ENCODE data around the gene ADISSP.

DNA sequence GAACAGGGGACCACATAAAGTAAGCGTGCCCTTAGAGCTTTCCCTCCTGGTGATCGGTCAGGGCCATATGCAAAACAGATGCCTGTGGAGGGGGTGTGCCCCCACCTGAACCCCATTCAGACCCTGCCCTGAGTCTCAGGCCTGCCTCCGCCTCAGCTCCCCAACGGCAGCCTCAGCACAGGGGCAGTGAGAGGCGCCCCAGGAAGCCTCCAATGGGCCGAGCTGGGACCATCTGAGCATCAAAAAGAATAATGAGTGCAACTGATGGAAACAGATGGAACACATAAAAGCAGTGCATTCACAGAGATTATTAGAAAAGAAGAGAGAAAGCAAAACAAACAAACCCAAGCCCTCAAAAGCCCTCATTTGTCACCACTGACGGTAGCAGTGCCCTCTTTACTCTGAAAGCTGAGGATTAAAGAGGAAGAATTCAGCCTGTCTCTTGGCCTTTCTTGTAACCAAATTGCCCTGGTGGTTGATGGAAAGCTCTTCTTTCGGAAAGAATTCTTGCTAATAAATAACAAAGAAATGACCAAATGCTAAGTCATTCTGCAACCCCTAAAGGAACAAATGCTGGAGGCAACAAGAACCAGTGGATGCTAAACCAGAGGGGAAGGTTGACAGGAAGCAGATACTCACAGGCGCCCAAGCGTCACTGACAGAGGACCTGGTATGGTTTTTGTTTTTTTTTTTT, 6.8 kb downstream of the ADISSP start:
- TF ChIP-seq, protein P1, sequence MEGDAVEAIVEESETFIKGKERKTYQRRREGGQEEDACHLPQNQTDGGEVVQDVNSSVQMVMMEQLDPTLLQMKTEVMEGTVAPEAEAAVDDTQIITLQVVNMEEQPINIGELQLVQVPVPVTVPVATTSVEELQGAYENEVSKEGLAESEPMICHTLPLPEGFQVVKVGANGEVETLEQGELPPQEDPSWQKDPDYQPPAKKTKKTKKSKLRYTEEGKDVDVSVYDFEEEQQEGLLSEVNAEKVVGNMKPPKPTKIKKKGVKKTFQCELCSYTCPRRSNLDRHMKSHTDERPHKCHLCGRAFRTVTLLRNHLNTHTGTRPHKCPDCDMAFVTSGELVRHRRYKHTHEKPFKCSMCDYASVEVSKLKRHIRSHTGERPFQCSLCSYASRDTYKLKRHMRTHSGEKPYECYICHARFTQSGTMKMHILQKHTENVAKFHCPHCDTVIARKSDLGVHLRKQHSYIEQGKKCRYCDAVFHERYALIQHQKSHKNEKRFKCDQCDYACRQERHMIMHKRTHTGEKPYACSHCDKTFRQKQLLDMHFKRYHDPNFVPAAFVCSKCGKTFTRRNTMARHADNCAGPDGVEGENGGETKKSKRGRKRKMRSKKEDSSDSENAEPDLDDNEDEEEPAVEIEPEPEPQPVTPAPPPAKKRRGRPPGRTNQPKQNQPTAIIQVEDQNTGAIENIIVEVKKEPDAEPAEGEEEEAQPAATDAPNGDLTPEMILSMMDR (IDR thresholded peaks at IDR 0.05), result no peak
- TF ChIP-seq EP300 (IDR thresholded peaks at IDR 0.05; ENCODE audit: low read depth) (no peak), POLR2A (IDR thresholded peaks at IDR 0.05) (no peak), POLR2AphosphoS5 (IDR thresholded peaks at IDR 0.05) (no peak)
